ENCODE measurements around the gene GAS2. TPM values are rescaled to one million over a fixed set of nuclear protein-coding genes. Genes with fewer than 3 reads are reported as not detected.

Gene GAS2
- total RNA-seq, 3 donors from 2014 or later, result 0.96 to 22.1 (median 10.2) TPM

DNA sequence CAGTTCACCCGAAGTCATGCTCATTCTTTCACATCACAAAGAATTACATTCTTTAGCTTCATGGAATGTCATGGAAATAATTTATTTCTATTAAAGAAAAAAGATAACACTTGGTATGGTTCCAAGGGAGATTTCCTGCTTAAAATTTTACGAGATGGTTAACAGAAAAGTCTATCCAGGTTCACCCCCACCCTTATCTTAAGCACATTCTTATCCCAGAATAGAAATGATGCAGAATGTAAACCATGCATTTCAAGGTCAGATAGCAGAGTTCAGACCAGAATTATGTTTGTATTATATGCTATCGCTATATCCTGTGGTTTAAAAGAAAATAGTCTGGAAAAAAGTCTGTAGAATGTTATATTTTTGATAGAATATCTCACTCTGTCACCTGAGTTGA is 58.7 kb downstream of the GAS2 start:
- intact Hi-C loops (cut with DNase I; ENCODE audit: low total_unique reads), result no loop called here
- Histone ChIP-seq H3K4me3 (no peak overlapping the region), H3K36me3 (no peaks in the 10 kb centered on the region), H3K9me3 (no peaks in the 10 kb centered on the region), H3K4me1 (no peaks in the 10 kb centered on the region), H3K27ac (no peak overlapping the region), H3K27me3 (no peaks in the 10 kb centered on the region)
- TF ChIP-seq POLR2AphosphoS5 (IDR thresholded peaks at IDR 0.05) (no peak), POLR2A (IDR thresholded peaks at IDR 0.05) (no peak)
- TF ChIP-seq, protein P1, sequence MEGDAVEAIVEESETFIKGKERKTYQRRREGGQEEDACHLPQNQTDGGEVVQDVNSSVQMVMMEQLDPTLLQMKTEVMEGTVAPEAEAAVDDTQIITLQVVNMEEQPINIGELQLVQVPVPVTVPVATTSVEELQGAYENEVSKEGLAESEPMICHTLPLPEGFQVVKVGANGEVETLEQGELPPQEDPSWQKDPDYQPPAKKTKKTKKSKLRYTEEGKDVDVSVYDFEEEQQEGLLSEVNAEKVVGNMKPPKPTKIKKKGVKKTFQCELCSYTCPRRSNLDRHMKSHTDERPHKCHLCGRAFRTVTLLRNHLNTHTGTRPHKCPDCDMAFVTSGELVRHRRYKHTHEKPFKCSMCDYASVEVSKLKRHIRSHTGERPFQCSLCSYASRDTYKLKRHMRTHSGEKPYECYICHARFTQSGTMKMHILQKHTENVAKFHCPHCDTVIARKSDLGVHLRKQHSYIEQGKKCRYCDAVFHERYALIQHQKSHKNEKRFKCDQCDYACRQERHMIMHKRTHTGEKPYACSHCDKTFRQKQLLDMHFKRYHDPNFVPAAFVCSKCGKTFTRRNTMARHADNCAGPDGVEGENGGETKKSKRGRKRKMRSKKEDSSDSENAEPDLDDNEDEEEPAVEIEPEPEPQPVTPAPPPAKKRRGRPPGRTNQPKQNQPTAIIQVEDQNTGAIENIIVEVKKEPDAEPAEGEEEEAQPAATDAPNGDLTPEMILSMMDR (IDR thresholded peaks at IDR 0.05), result no peak
- no peak for DNase-seq (ENCODE audit: low spot score in 2 of 2)

- H3K4me1 ChIP-seq, result no peaks in the 10 kb centered on the region
- intact Hi-C loops (cut with DNase I; ENCODE audit: low total_unique reads), result no loop called here
- H3K27ac ChIP-seq, result no peak overlapping the region
- no peaks in the 10 kb centered on the region for H3K36me3 ChIP-seq
- DNase-seq (ENCODE audit: low spot score in 2 of 2), result no peak
- H3K9me3 ChIP-seq, result no peaks in the 10 kb centered on the region
- no peaks in the 10 kb centered on the region for H3K27me3 ChIP-seq
- TF ChIP-seq, protein P1 (IDR thresholded peaks at IDR 0.05), result no peak
- TF ChIP-seq POLR2AphosphoS5 (IDR thresholded peaks at IDR 0.05) (no peak), POLR2A (IDR thresholded peaks at IDR 0.05) (no peak)
- H3K4me3 ChIP-seq, result no peak overlapping the region
Measured at GRCh38 chr11:22728600-22729389, 62.4 kb downstream of the GAS2 start.

- Histone ChIP-seq H3K4me3 (no peak overlapping the region), H3K36me3 (no peaks in the 10 kb centered on the region), H3K9me3 (no peaks in the 10 kb centered on the region), H3K27me3 (no peaks in the 10 kb centered on the region), H3K27ac (no peak overlapping the region), H3K4me1 (no peaks in the 10 kb centered on the region)
- TF ChIP-seq POLR2AphosphoS5 (IDR thresholded peaks at IDR 0.05), result no peak
- TF ChIP-seq POLR2A (IDR thresholded peaks at IDR 0.05), result no peak
- TF ChIP-seq, protein P1 (IDR thresholded peaks at IDR 0.05), result no peak
- no peak for DNase-seq (ENCODE audit: low spot score in 2 of 2)
- intact Hi-C loops (cut with DNase I; ENCODE audit: low total_unique reads), result no loop called here
Measured at GRCh38 chr11:22730319-22730718, 63.9 kb downstream of the GAS2 start.

- H3K4me1 ChIP-seq, result no peaks in the 10 kb centered on the region
- no peak overlapping the region for H3K4me3 ChIP-seq
- no peak overlapping the region for H3K27ac ChIP-seq
- DNase-seq (ENCODE audit: low spot score in 2 of 2), result no peak
- no peaks in the 10 kb centered on the region for H3K36me3 ChIP-seq
- H3K27me3 ChIP-seq, result no peaks in the 10 kb centered on the region
- TF ChIP-seq, protein P1 (IDR thresholded peaks at IDR 0.05), result no peak
- TF ChIP-seq POLR2AphosphoS5 (IDR thresholded peaks at IDR 0.05) (no peak), POLR2A (IDR thresholded peaks at IDR 0.05) (no peak)
- no peaks in the 10 kb centered on the region for H3K9me3 ChIP-seq
- intact Hi-C loops (cut with DNase I; ENCODE audit: low total_unique reads), result no loop called here
Measured at GRCh38 chr11:22732588-22732987, 66.2 kb downstream of the GAS2 start.

GRCh38 chr11:22733475-22734248 is 67.3 kb downstream of the GAS2 start:
- Histone ChIP-seq H3K36me3 (no peaks in the 10 kb centered on the region), H3K4me3 (no peak overlapping the region), H3K27me3 (no peaks in the 10 kb centered on the region), H3K4me1 (no peaks in the 10 kb centered on the region), H3K9me3 (no peaks in the 10 kb centered on the region), H3K27ac (no peak overlapping the region)
- TF ChIP-seq POLR2A (IDR thresholded peaks at IDR 0.05) (no peak), POLR2AphosphoS5 (IDR thresholded peaks at IDR 0.05) (no peak)
- TF ChIP-seq, protein P1 (IDR thresholded peaks at IDR 0.05), result no peak
- DNase-seq (ENCODE audit: low spot score in 2 of 2), result no peak
- intact Hi-C loops (cut with DNase I; ENCODE audit: low total_unique reads), result no loop called here
